Fibroblast of skin of scalp (primary cell): ENCODE data around the gene VAMP5.
"Not testable (repeated sequence)": the region's sequence is repeated elsewhere in the genome, so short reads cannot be mapped to it uniquely, and the experiment has no call there.

Source experiments
- DNase-seq: peaks from one replicate; pipeline ENCODE4 v3.0.0-alpha.2; 2013

The VAMP5 gene

DNA sequence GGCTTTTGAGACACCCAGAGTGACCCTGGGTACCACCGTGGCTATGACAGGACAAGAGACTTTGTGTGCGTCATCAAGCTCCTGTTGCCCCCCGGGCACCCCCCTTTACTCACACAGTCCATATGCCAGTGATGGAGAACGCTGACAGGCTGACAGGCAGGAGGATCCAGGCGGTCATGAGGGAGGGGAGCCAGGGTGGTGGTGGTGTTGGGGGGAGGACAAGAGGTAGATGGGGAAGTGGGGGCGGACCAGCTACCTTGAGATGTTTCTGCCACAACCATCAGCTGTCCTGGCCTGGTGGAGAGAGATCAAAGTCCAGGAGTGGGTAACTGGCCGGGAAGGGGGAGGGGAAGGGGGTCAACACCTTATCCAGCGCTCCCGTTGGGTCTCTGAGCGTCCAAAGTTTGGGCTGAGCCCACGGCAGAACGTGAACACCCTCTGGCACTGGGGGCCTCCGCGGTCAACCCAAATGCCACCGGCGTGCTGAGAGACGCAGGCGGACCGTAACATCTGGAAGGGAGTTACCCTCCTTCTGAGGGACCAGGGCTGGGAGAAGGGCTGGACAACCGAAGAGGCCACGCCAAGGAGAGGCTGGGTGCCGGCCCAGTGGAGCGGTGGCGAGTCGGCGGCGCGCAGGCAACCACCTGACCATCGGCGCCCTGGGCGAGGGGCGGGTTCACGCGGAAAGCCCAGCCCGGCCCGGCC is 17.7 kb downstream of the VAMP5 start:
- no peak for DNase-seq

DNA sequence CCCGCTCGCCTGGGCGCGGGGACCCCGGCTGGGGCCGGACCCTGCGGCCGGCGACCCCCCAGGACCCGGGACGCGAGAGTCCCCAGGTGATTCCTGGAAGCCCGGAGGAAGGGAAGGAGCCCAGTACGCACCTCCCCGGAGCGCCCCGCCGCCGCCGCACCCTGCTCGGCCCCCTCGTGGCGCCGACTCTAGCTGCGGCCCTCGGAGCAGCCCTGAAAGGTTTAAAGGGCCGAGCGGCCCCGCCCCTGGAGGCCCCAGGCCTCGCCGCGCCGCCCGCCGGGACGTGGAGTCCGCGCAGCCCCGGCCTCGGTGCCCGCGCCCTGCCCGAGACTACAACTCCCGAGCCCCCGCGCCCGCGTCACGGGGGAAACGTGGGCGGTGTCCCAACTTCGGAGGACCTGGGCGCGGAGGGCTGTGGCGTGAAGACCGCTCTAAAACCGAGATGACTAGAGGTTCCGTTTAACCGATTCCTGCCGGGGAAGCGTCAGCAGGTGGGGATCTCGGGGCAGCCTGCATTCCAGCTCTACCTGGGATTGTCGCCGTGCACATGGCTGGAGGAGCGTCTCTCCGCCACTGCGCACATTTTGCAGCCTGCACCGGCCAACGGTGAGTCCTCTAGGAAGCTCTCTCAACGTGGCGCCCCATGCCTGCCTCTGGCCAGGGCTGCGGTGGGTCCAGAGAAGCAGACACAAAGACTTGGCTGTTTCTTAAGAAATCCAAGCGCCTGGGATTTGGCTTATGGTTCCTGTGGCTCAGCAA is 18.4 kb downstream of the VAMP5 start, which contains the start of gene TMEM150A:
TMEM150A (minus strand) TSS at position 223 of the 759 bp plus-strand sequence. CDS start 750 bp downstream, outside the sequence.
- DNase-seq: peak; percentile 91

DNA sequence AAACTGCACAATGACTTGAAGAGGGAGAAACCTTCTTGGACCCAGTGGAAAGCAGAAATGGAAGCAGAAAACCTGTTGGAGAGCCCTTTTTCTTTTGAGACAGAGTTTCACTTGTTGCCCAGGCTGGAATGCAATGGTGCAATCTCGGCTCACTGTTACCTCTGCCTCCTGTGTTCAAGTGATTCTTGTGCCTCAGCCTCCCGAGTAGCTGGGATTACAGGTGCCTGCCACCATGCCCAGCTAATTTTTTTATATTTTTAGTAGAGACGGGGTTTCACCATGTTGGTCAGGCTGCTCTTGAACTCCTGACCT is 19.9 kb downstream of the VAMP5 start:
- not testable (repeated sequence) for DNase-seq

DNA sequence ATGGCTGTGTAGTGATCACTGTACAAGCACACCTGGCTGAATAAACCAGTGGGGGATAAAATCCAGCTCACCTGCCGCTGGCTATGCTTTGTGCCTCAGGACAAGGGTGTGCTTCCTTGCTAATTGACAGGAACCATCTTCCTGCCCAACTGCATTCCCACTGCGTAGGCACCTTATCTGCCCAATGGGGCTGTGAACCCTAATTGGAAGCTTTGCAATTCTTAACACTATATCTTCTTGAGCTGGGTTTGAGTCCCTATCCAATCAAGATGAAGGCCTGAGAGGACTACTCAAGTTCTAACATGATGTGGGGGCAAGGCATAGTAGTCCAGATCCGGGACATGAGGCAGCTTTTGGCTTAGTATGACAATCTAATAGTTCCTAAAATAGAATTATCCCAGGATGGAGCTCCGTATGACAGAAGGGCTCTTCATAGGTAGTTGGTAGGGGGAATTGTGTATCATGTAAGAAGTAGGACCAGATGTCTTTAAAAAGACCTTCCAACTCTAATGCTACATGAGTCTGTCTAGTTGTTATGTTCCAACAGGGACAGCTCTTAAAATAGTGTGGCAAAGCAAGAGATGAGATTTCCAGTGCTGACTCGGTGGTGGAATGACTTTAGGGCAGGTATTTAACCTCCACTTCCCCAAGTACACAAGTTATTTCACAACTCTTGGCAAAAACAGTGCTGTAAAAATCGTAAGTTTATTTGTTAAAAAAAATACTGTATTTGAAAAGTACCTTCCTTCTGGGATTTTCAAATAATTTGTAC is 20.5 kb downstream of the VAMP5 start:
- DNase-seq: no peak

DNA sequence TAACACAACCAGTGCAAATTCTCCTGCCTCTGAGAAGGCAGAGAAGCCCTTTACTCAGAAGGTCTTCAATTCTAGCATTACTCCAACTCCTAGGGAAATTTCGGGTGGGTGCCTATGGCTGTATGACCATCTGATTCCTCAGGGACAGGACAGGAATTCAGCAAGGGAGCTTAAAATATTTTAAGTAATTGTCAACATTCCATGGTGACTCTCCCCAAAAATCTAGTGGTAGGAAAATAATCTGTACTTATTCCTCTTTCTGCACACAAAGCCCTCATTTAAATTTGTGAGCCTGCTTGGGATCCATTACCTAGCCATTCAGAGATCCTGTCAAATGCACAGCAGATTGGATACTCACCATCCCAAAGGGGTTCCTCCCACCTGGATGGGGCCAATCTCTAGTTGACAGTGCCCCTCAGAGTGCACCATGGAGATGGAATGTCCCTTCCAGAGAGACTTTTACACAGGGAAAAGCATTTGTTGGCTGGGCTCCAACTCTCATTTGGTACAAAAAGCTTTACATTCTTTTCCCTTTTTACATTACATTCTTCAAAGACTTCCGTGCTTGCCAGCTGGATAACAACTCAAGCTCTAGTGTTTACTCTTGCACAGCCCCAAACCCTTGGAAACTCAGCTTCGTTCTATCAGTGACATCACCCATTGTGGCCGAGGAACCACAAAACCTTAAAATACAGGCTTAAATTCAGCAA is 21.3 kb downstream of the VAMP5 start:
- peak; percentile 95 for DNase-seq

DNA sequence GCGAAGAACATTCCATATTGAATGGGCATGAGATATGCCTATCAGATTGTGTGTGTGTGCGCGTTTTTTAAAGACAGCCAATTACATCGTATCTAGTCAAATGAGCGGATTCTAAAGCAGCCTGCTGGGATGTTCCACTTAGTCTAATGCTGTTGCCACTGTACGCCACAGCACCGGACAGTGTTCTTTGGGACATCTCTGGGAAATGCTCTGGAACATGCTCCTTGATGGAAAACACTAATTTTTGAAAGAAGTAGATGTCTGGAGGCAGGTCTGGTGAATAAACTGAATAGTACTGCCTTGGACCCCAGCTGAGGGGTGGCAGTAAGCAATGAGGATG is 21.9 kb downstream of the VAMP5 start:
- no peak for DNase-seq

DNA sequence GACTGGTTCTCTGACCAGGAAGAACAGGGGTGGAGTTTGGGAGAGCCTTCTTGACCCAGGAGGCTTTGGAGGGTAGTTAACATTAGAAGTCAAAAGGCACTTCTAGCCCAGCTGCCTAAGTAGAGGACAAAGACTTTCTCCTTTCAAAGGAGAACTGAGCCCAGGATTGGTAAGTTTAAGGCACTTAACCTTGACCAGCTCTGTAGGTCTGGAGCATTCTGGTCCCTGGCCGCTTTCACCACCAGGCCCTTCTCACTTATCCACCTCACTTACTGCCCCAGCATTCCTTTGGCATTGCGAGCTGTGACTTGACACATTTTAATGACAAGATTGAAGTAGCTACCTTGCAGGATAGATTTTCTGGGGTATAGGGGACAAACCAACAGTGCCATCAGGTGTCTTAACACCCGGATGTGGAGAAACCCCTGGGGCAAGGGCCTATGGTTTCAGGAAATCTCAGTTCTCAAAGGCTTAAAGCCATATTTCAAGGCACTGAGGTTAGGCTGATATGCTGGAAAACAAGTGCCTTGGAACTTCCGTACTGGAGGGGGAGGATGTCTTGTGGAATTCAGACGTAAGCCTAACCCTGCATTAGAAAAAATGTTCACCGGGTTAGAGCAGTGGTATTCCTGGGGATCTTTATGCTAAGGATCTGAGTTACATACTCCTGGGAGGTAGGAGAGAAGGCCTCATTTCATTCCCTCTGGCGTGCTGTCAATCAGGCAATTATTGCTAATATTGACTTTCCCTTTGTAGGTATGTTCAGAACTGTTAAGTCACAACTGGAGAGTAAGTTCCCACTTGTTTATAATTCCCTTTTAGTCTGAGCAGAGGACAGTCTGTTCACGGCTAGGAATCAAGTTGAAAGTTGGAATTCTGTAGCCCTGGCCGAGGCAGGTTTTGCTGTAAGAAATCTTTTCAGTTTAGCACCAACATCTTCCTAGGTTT is 23.3 kb downstream of the VAMP5 start:
- DNase-seq: no peak

DNA sequence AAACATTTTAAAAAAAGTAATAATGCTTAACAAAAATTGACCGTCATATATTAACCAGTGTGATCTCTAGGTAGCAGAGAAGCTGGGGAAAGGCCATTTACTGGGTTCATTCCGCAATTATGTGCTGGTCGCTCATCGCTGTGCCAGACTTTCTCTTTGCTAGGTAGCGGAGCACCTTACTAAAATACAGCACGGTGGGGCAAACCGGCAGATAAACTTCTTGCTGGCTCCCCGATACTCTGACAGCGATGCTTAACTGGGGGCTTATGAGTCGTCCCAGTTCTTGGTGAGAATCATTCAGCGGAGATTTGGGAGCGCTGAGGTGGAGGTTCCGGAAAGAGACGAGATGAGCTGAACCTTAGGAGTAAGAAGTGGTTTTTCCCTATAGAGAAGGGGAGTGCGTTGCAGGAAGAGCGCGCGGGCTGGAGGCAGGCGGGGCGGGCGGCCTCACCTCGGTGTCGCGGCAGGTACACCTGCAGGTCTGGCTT is 27.0 kb downstream of the VAMP5 start:
- DNase-seq: no peak

DNA sequence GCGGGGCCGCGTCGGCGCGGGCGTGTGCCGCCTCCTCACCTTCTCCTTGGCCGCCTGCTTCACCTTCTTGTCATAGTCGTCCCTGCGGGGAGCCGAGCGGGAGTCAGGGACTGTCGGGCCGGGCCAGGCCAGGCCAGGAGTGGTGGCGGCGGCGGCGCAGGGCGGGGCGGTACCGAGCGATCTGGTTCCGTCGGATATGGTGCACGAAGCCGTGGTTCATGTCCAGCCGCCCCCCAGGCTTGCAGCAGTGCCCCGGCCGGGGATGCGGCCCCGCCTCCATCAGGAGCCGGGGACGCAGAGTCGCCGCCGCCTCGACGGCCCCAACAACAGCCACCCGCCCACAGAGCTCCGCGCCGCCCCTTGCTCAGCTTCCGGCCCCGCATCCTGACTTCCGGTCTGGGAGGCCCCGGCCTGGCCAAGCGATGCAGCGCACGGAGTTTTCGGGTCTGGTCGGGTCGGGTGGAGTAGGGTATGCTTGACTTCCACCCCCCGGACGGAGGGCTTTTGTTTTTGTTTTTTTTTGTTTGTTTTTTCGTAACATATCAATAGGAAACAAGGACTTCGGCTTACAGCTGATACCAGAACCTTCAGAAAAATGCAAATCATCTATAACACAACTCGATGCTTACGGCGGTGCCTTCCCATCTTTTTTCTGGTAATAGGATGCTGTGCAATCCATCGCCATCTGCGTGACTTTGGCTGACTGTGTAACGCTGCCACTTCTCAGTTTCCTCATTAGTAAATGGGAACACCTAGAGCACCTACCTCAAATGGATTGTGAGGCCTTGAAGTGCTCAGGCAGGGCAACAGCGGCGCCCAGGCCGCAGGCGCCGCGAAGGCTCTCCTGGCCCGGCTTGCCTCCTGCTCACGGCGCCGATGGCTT is 27.7 kb downstream of the VAMP5 start, which contains the start of gene C2orf68:
C2orf68 (minus strand) TSS at position 362 of the 883 bp plus-strand sequence; CDS start at position 280, 82 bp downstream.
- DNase-seq: peak; percentile 89

DNA sequence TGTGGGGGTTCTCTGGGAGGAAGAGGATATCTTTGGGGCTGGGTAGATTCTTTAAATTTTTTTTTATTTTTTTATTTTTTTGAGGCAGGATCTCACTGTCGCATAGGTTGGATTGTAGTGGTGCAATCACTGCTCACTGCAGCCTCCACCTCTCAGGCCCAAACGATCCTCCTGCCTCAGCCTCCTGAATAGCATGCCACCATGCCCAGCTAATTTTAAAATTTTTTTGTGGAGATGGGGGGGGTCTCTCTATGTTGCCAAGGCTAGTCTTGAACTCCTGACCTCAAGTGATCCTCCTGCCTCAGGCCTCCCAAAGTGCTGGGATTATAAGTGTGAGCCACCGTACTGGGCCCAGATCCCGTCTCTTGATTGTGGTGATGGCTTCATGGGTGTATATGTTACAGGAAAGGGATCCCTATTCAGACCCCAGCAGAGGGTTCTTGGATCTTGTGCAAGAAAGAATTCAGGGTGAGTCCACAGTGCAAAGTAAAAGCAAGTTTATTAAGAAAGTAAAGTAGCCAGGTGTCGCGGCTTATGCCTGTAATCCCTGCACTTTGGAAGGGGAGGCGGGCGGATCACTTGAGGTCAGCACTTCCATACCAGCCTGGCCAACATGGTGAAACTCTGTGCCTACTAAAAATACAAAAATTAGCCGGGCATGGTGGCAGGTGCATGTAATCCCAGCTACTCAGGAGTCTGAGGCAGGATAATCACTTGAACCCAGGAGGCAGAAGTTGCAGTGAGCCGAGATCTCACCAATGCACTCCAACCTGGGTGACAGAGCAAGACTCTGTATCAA is 29.7 kb downstream of the VAMP5 start:
- no peak for DNase-seq

DNA sequence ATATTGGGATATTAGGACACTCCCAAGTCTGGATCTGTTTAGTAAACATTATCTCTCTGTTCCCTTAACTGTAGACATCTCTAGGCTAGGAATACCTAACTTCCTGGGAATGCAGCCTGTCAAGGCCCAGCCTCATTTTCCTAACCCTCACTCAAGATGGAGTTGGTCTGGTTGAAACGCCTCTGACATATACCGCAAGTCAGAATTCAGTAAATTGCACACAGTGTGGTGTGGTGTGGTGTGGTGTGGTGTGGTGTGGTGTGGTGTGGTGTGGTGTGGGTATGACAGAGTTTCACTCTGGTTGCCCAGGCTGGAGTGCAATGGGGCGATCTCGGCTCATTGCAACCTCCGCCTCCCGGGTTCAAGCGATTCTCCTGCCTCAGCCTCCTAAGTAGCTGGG is 30.5 kb downstream of the VAMP5 start:
- DNase-seq: not testable (repeated sequence)

DNA sequence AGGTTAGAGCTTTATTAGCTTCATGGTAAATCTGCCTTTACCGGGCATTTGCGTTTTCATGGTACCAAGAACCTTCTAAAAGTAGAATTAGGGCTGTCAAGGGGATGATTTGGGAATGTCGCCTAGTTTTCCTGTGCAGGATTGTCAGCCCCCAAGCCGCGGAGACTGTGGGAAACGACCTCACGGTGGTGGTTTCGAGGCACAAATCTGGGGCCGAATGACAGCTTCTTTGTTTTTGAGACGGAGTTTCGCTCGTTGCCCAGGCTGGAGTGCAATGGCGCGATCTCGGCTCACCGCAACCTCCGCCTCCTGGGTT is 31.1 kb downstream of the VAMP5 start:
- no peak for DNase-seq

DNA sequence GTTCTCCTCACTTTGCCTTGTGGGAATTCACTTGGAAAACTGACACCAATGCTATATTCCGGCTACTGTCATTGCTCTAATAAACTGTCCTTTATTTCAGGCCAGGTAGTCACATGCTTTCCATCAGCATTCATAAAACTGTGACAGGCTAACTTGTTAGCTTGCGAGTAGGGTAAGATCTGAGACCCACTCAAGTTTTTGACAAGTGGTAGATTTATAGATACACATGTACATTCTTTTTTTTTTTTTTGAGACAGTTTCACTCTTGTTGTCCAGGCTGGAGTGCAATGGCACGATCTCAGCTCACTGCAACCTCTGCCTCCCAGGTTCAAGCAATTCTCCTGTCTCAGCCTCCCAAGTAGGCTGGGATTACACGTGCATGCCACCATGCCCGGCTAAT is 33.5 kb downstream of the VAMP5 start:
- not testable (repeated sequence) for DNase-seq

DNA sequence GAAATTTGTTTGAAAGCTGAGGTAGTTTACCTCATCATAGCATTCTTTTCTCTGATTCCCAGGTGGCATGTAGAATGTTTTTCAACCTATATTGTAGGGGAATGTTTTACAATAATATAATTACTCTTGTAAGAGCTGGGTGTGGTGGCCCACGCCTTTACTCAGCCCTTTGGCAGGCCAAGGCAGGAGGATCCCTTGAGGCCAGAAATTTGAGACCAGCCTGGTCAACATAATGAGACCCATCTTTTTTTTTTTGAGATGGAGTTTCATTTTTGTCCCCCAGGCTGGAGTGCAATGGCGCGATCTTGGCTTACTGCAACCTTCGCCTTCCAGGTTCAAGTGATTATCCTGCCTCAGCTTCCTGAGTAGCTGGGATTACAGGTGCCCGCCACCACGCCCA is 35.4 kb downstream of the VAMP5 start:
- DNase-seq: no peak

DNA sequence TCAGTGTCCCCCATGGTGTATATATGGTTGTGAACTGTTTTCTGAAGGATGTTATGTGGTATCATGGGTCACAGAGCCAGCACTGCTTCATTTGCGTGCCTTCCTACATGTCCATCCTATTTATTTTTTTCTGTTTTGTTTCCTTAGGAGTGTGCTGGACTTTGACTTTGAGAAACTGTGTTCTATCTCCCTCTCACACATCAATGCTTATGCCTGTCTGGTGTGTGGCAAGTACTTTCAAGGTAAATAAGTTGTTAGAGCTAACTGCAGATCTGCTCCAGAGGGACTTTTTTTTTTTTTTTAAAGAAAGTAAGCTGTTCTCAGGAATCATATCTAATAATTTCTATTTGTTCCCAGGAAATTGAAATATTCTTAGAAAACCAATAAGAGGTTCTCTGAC is 37.1 kb downstream of the VAMP5 start:
- DNase-seq: no peak

DNA sequence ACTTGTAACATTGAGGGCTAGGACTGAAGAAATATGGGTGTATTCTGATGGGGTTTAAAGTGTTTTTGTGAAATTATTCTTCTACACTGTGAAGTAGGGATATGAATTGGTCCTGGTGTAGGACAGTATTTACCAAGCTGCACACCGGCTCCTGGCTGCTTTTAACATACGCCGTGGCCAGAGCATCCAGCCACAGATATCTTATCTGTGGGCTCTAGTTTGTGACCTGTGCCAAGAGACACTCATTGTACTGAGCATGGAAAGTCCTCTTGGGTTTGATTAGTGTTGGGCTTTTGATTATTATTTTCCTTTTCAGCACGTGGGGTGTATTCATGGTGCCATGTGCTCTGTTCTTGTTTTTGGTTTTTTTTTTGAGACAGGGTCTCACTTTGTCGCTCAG is 39.8 kb downstream of the VAMP5 start:
- no peak for DNase-seq

DNA sequence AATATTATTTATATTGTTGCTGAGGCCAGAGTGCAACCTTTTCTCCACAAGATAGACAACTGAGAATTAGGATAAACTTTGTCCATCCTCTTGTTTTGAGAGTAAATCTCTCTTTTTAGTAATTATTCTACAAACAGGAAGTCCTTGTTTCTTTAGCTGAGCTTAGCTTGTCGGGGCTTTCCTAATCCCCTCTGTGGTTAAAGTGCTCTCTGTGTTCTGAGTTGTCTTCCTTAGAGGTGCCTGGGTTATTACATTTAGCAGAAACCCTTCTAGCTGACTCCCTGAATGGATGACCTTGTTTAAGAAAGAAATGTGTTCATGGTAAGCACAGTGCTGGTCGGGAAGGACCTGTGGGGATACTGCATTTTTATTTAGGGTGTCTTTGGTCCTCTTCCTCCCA is 44.4 kb downstream of the VAMP5 start:
- DNase-seq: no peak

DNA sequence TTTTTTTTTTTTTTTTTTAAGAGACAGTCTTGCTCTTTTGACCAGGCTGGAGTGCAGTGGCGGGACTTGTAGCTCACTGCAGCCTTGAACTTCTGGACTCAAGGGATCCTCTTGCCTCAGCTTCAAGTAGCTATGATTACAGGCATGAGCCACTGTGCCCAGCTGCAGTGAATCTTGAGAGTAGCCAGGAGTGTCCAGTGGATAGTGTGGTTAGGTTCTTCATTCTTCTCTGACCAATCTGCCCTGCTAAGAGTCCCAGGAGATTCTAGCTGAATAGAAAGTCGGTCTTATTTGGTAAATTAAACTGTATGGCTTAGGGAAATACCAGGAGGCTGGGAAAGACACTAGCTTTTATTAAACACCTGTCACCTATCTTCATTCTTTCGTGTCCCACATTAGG is 47.1 kb downstream of the VAMP5 start:
- no peak for DNase-seq

DNA sequence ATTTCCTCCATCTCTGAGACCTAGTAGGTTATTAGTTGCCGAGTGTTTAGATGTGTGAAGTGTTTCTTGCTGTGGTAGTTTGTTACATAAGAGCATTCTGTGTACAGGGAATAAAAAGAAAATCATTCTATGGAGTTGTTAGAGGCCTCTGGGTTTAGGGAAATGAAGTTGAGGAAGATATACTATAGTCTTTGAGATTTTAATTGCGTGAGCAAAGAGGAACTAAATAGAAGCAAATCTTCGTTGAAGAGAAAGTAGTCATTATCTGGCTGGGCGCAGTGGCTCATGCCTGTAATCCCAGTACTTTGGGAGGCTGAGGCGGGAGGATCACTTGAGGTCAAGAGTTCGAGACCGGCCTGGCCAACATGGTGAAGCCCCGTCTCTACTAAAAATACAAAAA is 50.8 kb downstream of the VAMP5 start:
- DNase-seq: no peak

DNA sequence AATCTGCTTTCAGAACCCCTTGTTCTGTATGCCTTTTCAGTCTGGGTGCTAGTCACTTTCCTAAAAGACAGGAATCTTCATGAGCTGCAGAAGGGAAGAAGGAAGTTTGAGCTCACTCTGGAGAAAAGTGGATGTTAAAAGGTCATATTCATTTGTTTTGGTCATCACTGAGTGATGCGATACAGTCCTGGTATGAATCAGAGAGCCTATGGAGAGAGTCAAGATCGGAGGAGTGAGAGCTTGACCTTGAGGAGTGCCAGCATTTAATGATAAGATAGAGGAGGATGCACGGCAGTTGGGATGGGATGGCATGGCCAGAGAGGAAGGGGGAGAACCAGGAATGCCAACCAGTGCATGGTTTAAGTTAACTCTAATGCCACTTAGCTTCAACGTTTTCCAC is 51.4 kb downstream of the VAMP5 start:
- no peak for DNase-seq
